Astrocyte of the spinal cord (primary cell): ENCODE results near the gene LRRC47.
"Not testable (repeated sequence)": the region's sequence is repeated elsewhere in the genome, so short reads cannot be mapped to it uniquely, and the experiment has no call there.

ENCODE experiments used
- DNase-seq: peaks from one replicate; pipeline ENCODE4 v3.0.0; 2011; ENCODE audit warnings: low read depth, low spot score
- H3K4me3 ChIP-seq: 2 replicates; pipeline ENCODE4 v1.5.1; 2011; ENCODE audit warnings: low read depth, mild to moderate bottlenecking, low read length, moderate library complexity
- in situ Hi-C: cut with HindIII; loops from 2 replicates; pipeline ENCODE4 v1.10.0; 2017; ENCODE audit warnings: low sequenced_read_pairs
- TF ChIP-seq, protein P1 (sequence below): IDR thresholded peaks from 2 replicates; pipeline ENCODE4 v1.5.1; 2012; ENCODE audit warnings: low read depth, mild to moderate bottlenecking, low read length, inconsistent platforms

Gene LRRC47

DNA sequence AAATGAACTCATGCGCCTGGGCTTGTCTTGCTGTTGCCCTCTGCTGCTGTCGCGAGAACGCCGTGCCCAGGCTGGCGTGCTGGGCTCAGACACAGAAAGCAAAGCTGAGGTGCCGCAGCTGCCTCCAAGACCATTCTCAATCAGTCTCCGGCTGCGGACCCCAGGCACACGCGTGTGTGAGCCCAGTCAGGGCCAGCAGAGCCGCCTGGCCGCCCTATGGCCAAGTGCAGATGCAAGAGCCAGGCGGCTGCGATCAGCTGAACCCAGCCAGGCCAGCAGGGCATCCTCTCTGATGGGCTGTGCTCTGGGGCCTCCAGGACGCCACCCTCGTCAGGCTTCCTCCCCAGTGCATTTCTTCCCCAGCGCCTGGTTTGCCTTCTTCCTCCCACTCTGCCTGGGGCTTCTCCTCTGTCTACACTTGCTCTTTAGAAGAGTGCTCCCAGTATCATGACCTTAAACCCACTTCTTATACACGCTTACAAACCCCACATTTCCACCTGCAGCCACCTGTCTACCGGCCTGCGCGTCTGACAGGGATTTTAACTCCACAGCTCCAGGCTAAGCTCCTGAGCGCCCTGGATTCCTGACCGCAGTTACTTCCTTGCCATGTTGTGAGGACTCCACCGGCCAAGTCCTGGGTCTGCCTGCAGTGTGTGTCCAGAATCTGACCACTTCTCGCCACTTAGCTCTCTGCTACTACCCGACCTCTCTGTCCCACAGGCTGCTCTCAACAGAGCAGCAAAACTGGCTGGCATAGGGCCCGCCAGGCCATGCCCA lies 21.7 kb upstream of the LRRC47 start:
- no peak for DNase-seq
- H3K4me3 ChIP-seq, result no peak overlapping the region
- TF ChIP-seq, protein P1, sequence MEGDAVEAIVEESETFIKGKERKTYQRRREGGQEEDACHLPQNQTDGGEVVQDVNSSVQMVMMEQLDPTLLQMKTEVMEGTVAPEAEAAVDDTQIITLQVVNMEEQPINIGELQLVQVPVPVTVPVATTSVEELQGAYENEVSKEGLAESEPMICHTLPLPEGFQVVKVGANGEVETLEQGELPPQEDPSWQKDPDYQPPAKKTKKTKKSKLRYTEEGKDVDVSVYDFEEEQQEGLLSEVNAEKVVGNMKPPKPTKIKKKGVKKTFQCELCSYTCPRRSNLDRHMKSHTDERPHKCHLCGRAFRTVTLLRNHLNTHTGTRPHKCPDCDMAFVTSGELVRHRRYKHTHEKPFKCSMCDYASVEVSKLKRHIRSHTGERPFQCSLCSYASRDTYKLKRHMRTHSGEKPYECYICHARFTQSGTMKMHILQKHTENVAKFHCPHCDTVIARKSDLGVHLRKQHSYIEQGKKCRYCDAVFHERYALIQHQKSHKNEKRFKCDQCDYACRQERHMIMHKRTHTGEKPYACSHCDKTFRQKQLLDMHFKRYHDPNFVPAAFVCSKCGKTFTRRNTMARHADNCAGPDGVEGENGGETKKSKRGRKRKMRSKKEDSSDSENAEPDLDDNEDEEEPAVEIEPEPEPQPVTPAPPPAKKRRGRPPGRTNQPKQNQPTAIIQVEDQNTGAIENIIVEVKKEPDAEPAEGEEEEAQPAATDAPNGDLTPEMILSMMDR, result no peak
- in situ Hi-C loops, result no loop called here

DNA sequence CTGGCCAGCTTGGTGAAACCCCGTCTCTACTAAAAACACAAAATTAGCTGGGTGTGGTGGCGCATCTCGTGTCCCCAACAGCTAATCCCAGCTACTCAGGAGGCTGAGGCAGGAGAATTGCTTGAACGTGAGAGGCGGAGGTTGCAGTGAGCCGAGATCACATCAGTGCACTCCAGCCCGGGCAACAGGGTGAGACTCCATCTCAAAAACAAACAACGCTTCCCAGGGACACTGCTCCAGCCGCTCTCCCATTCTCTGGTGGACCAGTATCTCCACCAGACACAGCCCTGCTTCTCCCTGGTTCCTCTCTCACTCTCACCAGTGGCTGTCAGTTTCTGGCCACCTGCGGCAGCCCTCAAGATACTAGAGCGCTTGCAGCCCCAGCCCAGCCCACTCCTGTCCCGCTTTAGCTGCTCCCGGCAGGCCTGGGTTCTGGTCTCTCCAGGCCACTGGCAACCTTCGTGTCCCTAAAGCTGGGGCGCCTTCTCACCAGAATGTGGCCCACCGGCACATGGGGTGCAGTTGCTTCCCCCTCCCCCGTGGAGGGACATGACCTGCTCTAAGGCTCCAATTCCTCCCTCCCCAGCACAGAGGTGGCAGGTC lies 20.9 kb upstream of the LRRC47 start:
- in situ Hi-C loops, result no loop called here

DNA sequence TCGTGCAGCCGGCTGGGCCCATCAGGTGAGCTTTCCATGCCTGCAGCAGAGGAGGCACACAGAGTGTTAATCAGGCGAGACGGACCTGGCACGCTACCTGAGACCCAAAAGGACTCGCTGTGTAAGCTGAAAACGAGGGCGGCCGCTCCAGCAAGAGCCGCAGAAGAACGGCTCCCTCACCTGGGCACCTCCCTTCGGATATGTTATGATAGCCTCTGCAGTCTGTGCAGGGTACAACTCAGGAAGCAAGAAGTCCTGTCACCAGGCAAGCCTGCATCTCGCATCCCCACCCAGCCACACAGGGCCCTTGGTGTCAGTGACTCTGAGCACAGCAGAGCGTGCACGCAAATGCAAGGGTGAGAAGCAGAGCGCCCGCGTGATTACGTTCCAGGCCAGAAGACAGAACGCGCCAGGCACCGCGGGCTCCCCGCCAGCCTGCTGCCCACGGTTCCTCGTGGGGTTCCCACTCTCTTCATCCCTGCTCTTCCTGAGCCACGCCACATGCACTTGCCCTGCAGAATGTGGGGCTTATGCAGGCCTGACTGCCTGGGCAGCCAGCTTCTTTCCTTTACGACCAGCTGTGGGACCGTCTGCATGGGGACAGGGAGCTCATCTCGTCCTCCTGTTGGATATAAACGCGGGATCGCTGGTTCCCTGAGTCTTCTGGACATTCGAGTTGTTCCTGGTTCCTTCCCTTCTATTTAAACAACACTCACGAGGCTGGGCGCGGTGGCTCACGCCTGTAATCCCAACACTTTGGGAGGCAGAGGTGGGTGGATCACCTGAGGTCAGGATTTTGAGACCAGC lies 20.2 kb upstream of the LRRC47 start:
- no peak overlapping the region for H3K4me3 ChIP-seq
- in situ Hi-C loops, result no loop called here
- TF ChIP-seq, protein P1, result no peak
- DNase-seq, result no peak

More for the DNA sequence above, 20.9 kb upstream of the LRRC47 start:
- TF ChIP-seq, protein P1, result no peak
- H3K4me3 ChIP-seq, result no peak overlapping the region
- no peak for DNase-seq

DNA sequence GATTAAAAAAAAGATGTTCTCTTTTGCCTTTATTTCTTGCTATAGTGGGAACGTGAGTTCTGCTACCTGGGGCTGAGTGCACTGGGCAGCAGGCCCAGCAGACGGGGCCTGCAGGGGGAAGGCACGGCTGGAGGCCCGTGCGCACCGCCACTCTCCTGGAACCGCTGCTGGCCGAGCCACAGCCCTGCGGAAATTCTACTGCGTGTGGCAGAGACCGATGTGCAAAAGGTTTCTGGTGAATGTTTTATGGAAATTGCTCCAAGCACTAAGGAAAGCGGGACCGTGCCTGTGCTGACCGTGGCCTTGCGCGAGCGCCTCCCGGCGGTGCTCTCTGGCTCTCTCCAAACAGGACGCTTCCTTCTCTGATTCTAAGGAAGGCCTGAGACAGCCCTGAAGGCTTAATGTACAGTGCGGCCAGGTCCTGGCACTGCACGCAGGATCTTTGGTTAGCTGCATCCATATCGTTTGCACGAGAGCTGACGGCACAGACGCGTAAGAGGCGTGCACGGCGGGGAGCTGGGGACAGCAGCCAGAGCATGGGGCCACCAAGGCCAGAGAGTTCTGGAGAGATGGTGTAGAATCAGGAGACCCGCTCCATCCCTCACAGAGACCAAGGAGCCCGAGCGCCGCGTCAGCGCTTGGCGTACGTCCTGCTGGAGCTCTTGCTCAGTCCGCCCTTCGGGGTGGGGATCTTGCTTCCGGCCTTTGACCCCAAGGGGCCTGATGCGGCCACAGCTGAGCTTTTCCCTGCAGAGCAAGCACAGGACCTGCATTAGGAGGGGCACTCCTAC lies 18.7 kb upstream of the LRRC47 start:
- in situ Hi-C loops, result no loop called here

DNA sequence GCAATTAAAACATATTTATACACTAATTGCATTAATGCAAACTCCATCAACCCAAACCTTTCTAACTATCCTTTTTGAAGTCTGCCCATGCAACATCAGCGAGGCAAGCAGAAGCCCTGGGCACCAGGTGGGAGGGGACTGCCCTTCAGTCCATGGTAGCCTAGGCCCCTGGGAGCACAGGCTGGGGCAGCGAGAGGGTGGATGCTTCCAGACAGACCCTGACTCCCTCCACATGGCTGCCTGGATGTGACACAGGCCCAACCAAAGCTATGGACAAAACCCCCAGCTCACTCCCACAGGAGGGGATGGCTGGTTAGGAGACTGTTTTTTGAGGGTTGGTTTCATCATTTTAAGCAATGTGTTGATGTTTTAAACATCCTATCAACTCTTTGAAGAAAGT lies 17.8 kb upstream of the LRRC47 start:
- H3K4me3 ChIP-seq, result no peak overlapping the region
- TF ChIP-seq, protein P1, result no peak
- no peak for DNase-seq
- in situ Hi-C loops, result no loop called here

More for the DNA sequence above, 18.7 kb upstream of the LRRC47 start:
- H3K4me3 ChIP-seq, result no peak overlapping the region
- TF ChIP-seq, protein P1, result no peak
- no peak for DNase-seq

DNA sequence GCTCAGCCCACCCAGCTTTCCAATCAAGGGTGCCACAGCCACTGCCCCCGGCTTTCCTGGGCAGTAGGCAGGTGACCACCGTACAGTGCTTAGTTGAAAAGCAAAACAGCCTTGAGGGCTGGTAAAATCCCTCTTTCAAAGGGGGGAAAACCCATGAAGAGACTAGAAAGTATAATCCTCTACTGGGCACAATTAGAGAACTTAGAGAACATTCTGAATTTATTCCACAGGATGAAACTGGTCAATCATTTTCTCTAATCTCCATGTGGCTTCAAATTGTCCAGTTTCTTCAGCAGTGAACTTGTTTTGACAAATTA lies 15.3 kb upstream of the LRRC47 start:
- TF ChIP-seq, protein P1, result no peak
- in situ Hi-C loops, result no loop called here
- no peak for DNase-seq
- no peak overlapping the region for H3K4me3 ChIP-seq

DNA sequence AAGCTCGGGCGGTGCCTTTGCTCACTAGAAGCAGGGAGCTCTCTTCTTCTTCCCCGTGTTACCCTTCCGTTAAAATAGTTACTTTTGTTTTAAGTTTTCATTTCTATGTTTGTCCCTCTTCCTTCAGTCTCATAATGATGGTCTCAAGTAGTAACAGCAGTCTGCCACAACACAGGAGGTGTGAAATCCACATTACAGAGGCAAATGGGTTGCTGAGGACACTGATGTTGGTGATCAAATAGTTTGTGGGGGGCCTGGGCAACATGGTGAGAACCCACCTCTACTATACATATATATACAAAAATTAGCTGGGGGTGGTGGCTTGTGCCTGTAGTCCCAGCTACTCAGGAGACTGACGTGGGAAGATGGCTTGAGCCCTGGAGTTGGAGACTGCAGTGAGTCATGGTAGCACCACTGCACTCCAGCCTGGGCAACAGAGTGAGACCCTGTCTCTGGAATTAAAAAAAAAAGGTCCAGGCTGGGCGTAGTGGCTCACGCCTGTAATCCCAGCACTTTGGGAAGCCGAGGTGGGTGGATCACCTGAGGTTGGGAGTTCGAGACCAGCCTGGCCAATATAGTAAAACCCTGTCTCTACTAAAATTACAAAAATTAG lies 14.0 kb upstream of the LRRC47 start:
- H3K4me3 ChIP-seq, DNase-seq, in situ Hi-C loops: not testable (repeated sequence)
